Neural cell (in vitro differentiated cells): ENCODE measurements around the gene HMCN2. TPM values are rescaled to one million over a fixed set of nuclear protein-coding genes. Genes with fewer than 3 reads are reported as not detected.

Experiments
- H2AFZ ChIP-seq: fragments of 200-600, 300-800 bp; sonication (generic), shearing (Covaris generic); 2 replicates; pipeline ENCODE4 v1.6.0; 2014; ENCODE audit warnings: low read depth, mild to moderate bottlenecking, antibody characterized with exemption, low read length, moderate library complexity
- H3F3A ChIP-seq: fragments of 200-600 bp; shearing (Covaris generic); 2 replicates; pipeline ENCODE4 v1.6.1; 2016; ENCODE audit warnings: mild to moderate bottlenecking, moderate library complexity, mixed read lengths, antibody characterized with exemption, low read length; ENCODE audit not compliant: insufficient read depth, poor library complexity, severe bottlenecking
- H3K27ac ChIP-seq: fragments of 200-600, 300-800 bp; sonication (generic), shearing (Covaris generic); 2 replicates; pipeline ENCODE4 v1.5.1; 2014; ENCODE audit warnings: mild to moderate bottlenecking, low read length, moderate library complexity
- H3K27me3 ChIP-seq: fragments of 300-800, 200-600 bp; sonication (generic), shearing (Covaris generic); 2 replicates; pipeline ENCODE4 v1.6.0; 2014; ENCODE audit warnings: mild to moderate bottlenecking, low read depth, low read length, moderate library complexity; ENCODE audit not compliant: insufficient read depth
- H3K36me3 ChIP-seq: fragments of 300-800, 200-600 bp; sonication (generic), shearing (Covaris generic); 2 replicates; pipeline ENCODE4 v1.5.1; 2014; ENCODE audit warnings: mild to moderate bottlenecking, antibody characterized with exemption, low read length, moderate library complexity; ENCODE audit not compliant: insufficient read depth
- H3K4me2 ChIP-seq: fragments of 300-800, 200-600 bp; sonication (generic), shearing (Covaris generic); 2 replicates; pipeline ENCODE4 v1.6.0; 2014; ENCODE audit warnings: mild to moderate bottlenecking, low read length
- H3K4me3 ChIP-seq: fragments of 300-800, 200-600 bp; sonication (generic), shearing (Covaris generic); 2 replicates; pipeline ENCODE4 v1.5.1; 2014; ENCODE audit warnings: mild to moderate bottlenecking, low read length, moderate library complexity
- H3K79me2 ChIP-seq: fragments of 200-600 bp; shearing (Covaris generic); replicated peaks from 2 replicates; pipeline ENCODE4 v1.6.0; 2014; ENCODE audit warnings: mild to moderate bottlenecking, low read length, moderate library complexity; ENCODE audit not compliant: insufficient read depth
- H3K9ac ChIP-seq: fragments of 300-800, 200-600 bp; sonication (generic), shearing (Covaris generic); 2 replicates; pipeline ENCODE4 v1.6.1; 2016; ENCODE audit warnings: mild to moderate bottlenecking, low read length, mixed read lengths
- H3K9me2 ChIP-seq: fragments of 200-600 bp; shearing (Covaris generic); 2 replicates; pipeline ENCODE4 v1.6.1; 2016; ENCODE audit warnings: mild to moderate bottlenecking, low read length, mixed read lengths; ENCODE audit not compliant: insufficient read depth
- H3K9me3 ChIP-seq: fragments of 200-600, 300-800 bp; sonication (generic), shearing (Covaris generic); 2 replicates; pipeline ENCODE4 v1.6.1; 2016; ENCODE audit warnings: mild to moderate bottlenecking, mixed run types, low read length, moderate library complexity, mixed read lengths
- H4K20me1 ChIP-seq: fragments of 200-600 bp; shearing (Covaris generic); 2 replicates; pipeline ENCODE4 v1.6.1; 2016; ENCODE audit warnings: mild to moderate bottlenecking, mixed run types; ENCODE audit not compliant: insufficient read depth
- EP300 ChIP-seq: fragments of 450-650 bp; conservative IDR thresholded peaks from 2 replicates; pipeline ENCODE4 v1.6.1; 2014; ENCODE audit warnings: antibody characterized with exemption, mild to moderate bottlenecking, moderate library complexity; ENCODE audit not compliant: poor library complexity, severe bottlenecking
- EZH2 ChIP-seq: fragments of 200-600, 300-800 bp; shearing (Covaris generic), sonication (generic); IDR thresholded peaks from 2 replicates; pipeline ENCODE4 v1.6.1; 2014; ENCODE audit warnings: antibody characterized with exemption, low read length, borderline replicate concordance, mild to moderate bottlenecking; ENCODE audit not compliant: insufficient read depth, poor library complexity, severe bottlenecking
- MXI1 ChIP-seq: fragments of 450-650 bp; conservative IDR thresholded peaks from 2 replicates; pipeline ENCODE4 v1.6.1; 2014; ENCODE audit warnings: antibody characterized with exemption, mild to moderate bottlenecking; ENCODE audit not compliant: poor library complexity, severe bottlenecking
- POLR2AphosphoS5 ChIP-seq: IDR thresholded peaks from 2 replicates; pipeline ENCODE4 v1.6.1; 2012
- RAD21 ChIP-seq: fragments of 450-650 bp; conservative IDR thresholded peaks from 2 replicates; pipeline ENCODE4 v1.6.1; 2014; ENCODE audit warnings: antibody characterized with exemption, mild to moderate bottlenecking, moderate library complexity
- SMC3 ChIP-seq: fragments of 450-650 bp; conservative IDR thresholded peaks from 2 replicates; pipeline ENCODE4 v1.6.1; 2014; ENCODE audit warnings: antibody characterized with exemption, mild to moderate bottlenecking, moderate library complexity; ENCODE audit not compliant: poor library complexity
- TAF1 ChIP-seq: IDR thresholded peaks from 2 replicates; pipeline ENCODE4 v1.6.1; 2012; ENCODE audit warnings: low read depth
- polyA plus RNA-seq: library from polyadenylated mRNA; depleted of rRNA; stranded (reverse); fragments of >200 nt; gene quantifications from 2 replicates; pipeline ENCODE4 v1.2.3, GENCODE V29; 2014
- TF ChIP-seq, protein P1 (sequence below): IDR thresholded peaks from 2 replicates; pipeline ENCODE4 v1.6.1; 2012; ENCODE audit warnings: borderline replicate concordance
- TF ChIP-seq, protein P2 (sequence below): fragments of 450-650 bp; IDR thresholded peaks from 2 replicates; pipeline ENCODE4 v1.5.1; 2014; ENCODE audit warnings: antibody characterized with exemption, mild to moderate bottlenecking, moderate library complexity; ENCODE audit not compliant: poor library complexity, severe bottlenecking

Gene HMCN2
- polyA plus RNA-seq, 1 donor from 2014 or later = 1.7 TPM

GRCh38 chr9:130349398-130349797 is 83.8 kb downstream of the HMCN2 start:
- Histone ChIP-seq H3K4me2 (no peak overlapping the region), H3K79me2 (no peaks in the 10 kb centered on the region), H3K9ac (no peak overlapping the region), H3K36me3 (no peaks in the 10 kb centered on the region), H3K27me3 (no peaks in the 10 kb centered on the region), H3K27ac (no peak overlapping the region), H3K9me3 (no peaks in the 10 kb centered on the region), H3K9me2 (no peaks in the 10 kb centered on the region), H3F3A (no peaks in the 10 kb centered on the region), H2AFZ (no peak overlapping the region), H3K4me3 (no peak overlapping the region), H4K20me1 (no peaks in the 10 kb centered on the region)
- TF ChIP-seq SMC3 (no peak), MXI1 (no peak), EZH2 (no peak), TAF1 (no peak), RAD21 (no peak), EP300 (no peak), POLR2AphosphoS5 (no peak)
- TF ChIP-seq, protein P1, sequence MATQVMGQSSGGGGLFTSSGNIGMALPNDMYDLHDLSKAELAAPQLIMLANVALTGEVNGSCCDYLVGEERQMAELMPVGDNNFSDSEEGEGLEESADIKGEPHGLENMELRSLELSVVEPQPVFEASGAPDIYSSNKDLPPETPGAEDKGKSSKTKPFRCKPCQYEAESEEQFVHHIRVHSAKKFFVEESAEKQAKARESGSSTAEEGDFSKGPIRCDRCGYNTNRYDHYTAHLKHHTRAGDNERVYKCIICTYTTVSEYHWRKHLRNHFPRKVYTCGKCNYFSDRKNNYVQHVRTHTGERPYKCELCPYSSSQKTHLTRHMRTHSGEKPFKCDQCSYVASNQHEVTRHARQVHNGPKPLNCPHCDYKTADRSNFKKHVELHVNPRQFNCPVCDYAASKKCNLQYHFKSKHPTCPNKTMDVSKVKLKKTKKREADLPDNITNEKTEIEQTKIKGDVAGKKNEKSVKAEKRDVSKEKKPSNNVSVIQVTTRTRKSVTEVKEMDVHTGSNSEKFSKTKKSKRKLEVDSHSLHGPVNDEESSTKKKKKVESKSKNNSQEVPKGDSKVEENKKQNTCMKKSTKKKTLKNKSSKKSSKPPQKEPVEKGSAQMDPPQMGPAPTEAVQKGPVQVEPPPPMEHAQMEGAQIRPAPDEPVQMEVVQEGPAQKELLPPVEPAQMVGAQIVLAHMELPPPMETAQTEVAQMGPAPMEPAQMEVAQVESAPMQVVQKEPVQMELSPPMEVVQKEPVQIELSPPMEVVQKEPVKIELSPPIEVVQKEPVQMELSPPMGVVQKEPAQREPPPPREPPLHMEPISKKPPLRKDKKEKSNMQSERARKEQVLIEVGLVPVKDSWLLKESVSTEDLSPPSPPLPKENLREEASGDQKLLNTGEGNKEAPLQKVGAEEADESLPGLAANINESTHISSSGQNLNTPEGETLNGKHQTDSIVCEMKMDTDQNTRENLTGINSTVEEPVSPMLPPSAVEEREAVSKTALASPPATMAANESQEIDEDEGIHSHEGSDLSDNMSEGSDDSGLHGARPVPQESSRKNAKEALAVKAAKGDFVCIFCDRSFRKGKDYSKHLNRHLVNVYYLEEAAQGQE = no peak
- TF ChIP-seq, protein P2, sequence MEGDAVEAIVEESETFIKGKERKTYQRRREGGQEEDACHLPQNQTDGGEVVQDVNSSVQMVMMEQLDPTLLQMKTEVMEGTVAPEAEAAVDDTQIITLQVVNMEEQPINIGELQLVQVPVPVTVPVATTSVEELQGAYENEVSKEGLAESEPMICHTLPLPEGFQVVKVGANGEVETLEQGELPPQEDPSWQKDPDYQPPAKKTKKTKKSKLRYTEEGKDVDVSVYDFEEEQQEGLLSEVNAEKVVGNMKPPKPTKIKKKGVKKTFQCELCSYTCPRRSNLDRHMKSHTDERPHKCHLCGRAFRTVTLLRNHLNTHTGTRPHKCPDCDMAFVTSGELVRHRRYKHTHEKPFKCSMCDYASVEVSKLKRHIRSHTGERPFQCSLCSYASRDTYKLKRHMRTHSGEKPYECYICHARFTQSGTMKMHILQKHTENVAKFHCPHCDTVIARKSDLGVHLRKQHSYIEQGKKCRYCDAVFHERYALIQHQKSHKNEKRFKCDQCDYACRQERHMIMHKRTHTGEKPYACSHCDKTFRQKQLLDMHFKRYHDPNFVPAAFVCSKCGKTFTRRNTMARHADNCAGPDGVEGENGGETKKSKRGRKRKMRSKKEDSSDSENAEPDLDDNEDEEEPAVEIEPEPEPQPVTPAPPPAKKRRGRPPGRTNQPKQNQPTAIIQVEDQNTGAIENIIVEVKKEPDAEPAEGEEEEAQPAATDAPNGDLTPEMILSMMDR = no peak

GRCh38 chr9:130351343-130351742 is 85.8 kb downstream of the HMCN2 start:
- Histone ChIP-seq H3K36me3 (no peaks in the 10 kb centered on the region), H3K27me3 (no peaks in the 10 kb centered on the region), H3K27ac (no peak overlapping the region), H3K9ac (no peak overlapping the region), H3K4me3 (no peak overlapping the region), H3K9me2 (no peaks in the 10 kb centered on the region), H2AFZ (no peak overlapping the region), H4K20me1 (no peaks in the 10 kb centered on the region), H3K79me2 (no peaks in the 10 kb centered on the region), H3K4me2 (no peak overlapping the region), H3F3A (no peaks in the 10 kb centered on the region), H3K9me3 (no peaks in the 10 kb centered on the region)
- TF ChIP-seq POLR2AphosphoS5 = no peak
- no peak for TF ChIP-seq TAF1
- TF ChIP-seq, protein P1 = no peak
